ENCODE data around the gene CLC. TPM values are rescaled to one million over a fixed set of nuclear protein-coding genes. Genes with fewer than 3 reads are reported as not detected.
A peak's percentile ranks its signal among the peaks of the same experiment; 100 is the strongest.
"Not testable (repeated sequence)": the region's sequence is repeated elsewhere in the genome, so short reads cannot be mapped to it uniquely, and the experiment has no call there.

Gene CLC
- total RNA-seq, 2 experiments from 2014 or later, result not detected

DNA sequence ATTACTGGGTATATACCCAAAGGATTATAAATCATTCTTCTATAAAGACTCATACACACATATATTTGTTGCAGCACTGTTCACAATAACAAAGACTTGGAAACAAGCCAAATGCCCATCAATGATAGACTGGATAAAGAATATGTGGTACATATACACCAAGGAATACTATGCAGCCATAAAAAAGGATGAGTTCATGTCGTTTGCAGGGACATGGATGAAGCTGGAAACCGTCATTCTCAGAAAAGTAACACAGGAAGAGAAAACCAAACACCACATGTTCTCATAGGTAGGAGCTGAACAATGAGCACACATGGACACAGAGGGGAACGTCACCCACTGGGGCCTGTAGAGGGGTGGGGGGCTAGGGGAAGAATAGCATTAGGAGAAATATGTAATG, 17.7 kb downstream of the CLC start:
- POLR2A ChIA-PET; H3K4me3 Mint-ChIP-seq; H3K9me3 Mint-ChIP-seq; DNase-seq; H3K27ac Mint-ChIP-seq; H3K4me1 Mint-ChIP-seq; H3K36me3 Mint-ChIP-seq (ENCODE audit: low read depth): not testable (repeated sequence)
- H3K27me3 Mint-ChIP-seq, result peaks cover 52% of the 10 kb centered on the region
- CTCF ChIA-PET, result interaction anchor here (0.8 kb wide), 1 partner anchor 18 kb away, joined by 3 read pairs; no protein-coding TSS in a partner anchor

DNA sequence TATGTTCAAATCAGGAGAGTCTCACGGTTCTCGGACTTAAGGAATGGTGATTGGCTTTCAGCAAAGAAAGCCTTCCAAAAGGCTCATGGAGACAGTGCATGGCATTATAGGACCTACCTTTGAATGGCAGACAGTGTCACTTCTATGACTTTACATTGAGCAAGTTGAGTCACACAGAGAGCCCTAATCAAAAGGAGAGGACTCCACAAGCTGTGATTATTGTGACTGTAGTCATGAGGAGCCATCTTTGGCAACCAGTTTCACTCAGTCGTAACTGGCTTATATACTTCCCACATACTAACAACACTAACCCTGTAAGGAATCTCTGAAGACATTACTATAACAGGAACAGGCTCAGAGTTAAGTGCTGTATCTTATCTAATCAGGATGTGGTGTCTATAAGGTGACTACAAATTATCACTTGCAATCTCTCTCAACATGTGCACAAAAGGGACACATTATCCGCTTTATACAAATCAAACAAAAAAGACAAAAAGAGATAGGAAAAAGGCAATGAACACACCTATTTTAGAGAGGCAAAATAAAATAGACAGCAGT, 27.4 kb downstream of the CLC start:
- Mint-ChIP-seq H3K4me1 (peaks cover 22% of the 10 kb centered on the region), H3K27ac (no peak overlapping the region), H3K9me3 (peaks cover 21% of the 10 kb centered on the region), H3K4me3 (no peak overlapping the region), H3K36me3 (ENCODE audit: low read depth) (peaks cover 7% of the 10 kb centered on the region), H3K27me3 (peaks cover 3% of the 10 kb centered on the region)
- CTCF ChIA-PET, result no interaction called here
- POLR2A ChIA-PET, result no interaction called here
- DNase-seq, result no peak

DNA sequence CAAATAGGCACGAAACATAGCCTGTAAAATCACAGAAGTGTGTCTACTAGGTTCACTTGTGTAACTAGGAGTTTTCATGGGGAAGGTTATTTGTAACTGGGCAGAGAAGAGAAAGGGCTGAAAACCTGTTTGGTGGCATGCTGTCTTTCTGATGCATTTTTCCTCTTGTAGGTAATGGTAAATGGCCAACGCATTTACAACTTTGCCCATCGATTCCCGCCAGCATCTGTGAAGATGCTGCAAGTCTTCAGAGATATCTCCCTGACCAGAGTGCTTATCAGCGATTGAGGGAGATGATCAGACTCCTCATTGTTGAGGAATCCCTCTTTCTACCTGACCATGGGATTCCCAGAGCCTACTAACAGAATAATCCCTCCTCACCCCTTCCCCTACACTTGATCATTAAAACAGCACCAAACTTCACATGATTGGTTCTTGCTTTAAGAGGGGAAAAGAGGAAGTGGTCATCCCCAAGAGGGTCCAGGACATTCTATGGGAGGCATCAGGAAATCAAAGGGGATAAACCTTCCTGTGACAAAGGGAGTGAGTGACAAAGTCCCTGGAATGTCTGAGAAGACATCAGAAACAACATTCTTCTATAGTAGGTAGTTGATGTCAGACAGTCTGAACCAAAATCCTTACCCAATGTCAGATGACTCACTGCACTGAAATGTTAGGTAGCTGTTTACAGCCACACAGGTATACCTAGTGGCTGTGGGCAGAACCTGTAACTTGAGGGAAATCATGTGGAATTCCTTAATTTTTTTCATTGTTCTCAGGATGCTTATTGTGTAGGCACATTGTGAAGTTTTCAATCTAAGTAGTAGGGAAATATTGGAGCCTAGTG, 28.6 kb downstream of the CLC start:
- Mint-ChIP-seq H3K9me3 (peaks cover 23% of the 10 kb centered on the region), H3K27ac (no peak overlapping the region), H3K4me1 (peaks cover 34% of the 10 kb centered on the region), H3K36me3 (ENCODE audit: low read depth) (peaks cover 5% of the 10 kb centered on the region), H3K4me3 (no peak overlapping the region), H3K27me3 (no peaks in the 10 kb centered on the region)
- POLR2A ChIA-PET, result no interaction called here
- no peak for DNase-seq
- CTCF ChIA-PET, result no interaction called here

DNA sequence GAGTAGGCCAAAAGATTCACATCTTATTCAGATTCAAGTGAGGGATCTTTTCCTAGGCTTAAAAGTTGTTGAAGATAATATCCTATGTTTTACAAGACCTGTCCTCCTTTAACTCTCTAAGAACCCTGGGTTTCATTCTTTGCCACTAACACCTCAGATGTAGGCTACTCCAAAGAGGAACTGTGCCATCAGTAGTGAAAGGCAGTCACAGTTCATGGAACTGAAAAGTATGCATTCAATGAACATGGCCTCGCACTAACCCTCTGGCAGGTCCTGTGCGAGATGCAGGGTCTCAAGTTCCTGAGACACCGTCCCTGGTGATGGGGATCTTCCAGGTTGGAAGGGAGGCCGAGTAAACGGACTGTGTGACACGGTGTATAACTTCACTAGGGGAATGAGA, 29.2 kb downstream of the CLC start:
- DNase-seq, result no peak
- CTCF ChIA-PET, result no interaction called here
- H3K9me3 Mint-ChIP-seq, result peaks cover 23% of the 10 kb centered on the region
- no peaks in the 10 kb centered on the region for H3K27me3 Mint-ChIP-seq
- no peak overlapping the region for H3K4me3 Mint-ChIP-seq
- H3K27ac Mint-ChIP-seq, result no peak overlapping the region
- H3K4me1 Mint-ChIP-seq, result peaks cover 37% of the 10 kb centered on the region
- peaks cover 5% of the 10 kb centered on the region for H3K36me3 Mint-ChIP-seq (ENCODE audit: low read depth)
- POLR2A ChIA-PET, result no interaction called here

DNA sequence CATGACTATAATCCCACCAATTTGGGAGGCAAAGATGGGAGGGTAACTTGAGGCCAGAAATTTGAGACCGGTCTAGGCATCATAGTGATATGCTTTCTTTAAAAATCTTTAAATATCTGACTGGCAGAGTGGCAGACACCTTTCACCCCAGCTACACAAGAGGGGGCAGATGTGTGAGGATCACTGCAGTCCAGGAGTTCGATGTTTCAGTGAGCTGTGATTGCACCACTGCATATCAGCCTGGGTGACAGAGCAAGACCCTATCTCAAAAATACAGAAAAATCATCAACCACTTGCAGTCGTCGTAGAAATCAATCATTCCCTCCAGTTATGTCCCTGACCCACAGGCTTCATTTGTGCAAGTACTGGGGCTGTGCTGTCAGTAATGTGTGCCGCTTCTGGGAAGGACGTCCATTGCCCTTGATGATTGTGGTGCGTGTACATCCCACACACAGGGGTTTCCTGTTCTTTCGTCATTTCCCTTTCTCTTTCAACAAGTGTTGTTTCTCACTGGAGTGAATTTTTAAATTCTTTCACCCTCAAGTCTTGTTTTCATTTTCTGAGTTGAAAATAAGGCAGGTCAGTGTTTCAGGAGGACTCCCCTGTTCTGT, 32.1 kb downstream of the CLC start:
- peaks cover 9% of the 10 kb centered on the region for H3K27me3 Mint-ChIP-seq
- peak; percentile 13 for DNase-seq
- POLR2A ChIA-PET, result no interaction called here

DNA sequence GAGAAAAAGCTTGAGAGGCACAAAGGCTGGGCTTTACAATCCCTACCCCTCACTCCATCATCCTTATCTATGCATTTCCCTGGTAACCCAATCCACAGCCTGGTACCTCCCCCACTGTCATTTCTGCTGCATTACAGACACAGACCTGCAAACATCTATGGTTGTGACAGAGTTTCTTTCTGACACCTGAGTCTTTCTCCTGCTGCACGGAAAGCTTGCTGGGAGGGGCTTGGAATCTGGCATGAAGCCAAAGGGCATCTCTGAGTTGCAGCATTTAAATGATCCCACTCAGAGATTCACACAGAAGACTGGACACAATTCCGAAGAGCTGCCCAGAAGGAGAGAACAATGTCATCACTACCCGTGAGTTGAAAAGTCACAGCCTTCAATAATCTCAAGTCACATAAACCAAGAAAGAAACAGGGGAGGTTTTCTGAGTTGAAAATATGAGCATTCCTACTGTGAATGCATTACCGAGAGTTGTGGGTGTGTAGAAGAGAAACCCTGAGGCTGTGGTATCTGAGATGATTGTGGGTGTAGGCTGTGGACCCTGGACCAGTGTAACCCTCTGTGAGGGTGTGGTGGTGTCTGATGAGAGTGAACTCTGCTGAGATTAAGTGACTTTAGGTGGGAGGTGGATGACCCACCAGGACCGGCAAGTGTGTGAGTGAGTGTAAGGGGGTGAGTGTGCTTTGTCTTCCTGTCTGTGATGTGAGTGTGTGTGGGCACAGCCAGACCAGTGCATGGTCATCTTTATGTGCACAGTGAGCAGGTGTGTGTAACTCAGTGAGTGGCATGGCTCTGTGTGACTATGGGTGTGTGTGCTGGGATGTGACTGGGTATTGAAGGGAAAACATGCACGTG, 33.4 kb downstream of the CLC start, which contains the start of gene LGALS14:
LGALS14 (plus strand) TSS at position 301 of the 864 bp plus-strand sequence; CDS start at position 349, 48 bp downstream.
- no peak for DNase-seq
- peaks cover 23% of the 10 kb centered on the region for H3K9me3 Mint-ChIP-seq
- peak within 1 kb of the TSS; percentile 73 for H3K27ac Mint-ChIP-seq
- H3K36me3 Mint-ChIP-seq (ENCODE audit: low read depth), result peaks cover 5% of the 10 kb centered on the region
- POLR2A ChIA-PET, result no interaction called here
- H3K4me1 Mint-ChIP-seq, result peaks cover 29% of the 10 kb centered on the region
- H3K27me3 Mint-ChIP-seq, result peaks cover 17% of the 10 kb centered on the region
- CTCF ChIA-PET, result interaction anchor here (2.7 kb wide), 1 partner anchor 12 kb away, joined by 6 read pairs; no protein-coding TSS in a partner anchor
- no peak within 1 kb of the TSS for H3K4me3 Mint-ChIP-seq

More for the DNA sequence above, 32.1 kb downstream of the CLC start:
- Mint-ChIP-seq H3K4me3 (no peak overlapping the region), H3K36me3 (ENCODE audit: low read depth) (peaks cover 5% of the 10 kb centered on the region), H3K9me3 (peaks cover 23% of the 10 kb centered on the region), H3K27ac (peak overlapping the region; percentile 84), H3K4me1 (peaks cover 37% of the 10 kb centered on the region)
- CTCF ChIA-PET, result interaction anchor here (0.6 kb wide), 1 partner anchor 16 kb away, joined by 3 read pairs; no protein-coding TSS in a partner anchor

DNA sequence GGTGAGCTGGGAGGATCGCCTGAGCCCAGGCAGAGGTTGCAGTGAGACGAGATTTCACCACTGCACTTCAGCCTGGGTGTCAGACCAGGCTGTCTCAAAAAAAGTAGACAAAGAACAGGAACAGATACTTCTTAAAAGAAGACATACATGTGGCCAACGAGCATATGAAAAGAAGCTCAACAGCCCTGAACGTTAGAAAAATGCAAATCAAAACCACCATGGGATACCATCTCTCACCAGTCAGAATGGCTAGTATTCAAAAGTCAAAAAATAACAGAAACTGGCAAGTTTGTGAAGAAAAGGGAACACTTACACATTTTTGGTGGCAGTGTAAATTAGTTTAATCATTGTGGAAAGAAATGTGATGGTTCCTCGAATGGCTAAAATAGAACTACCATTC, 36.5 kb downstream of the CLC start:
- H3K4me1 Mint-ChIP-seq, result peaks cover 23% of the 10 kb centered on the region
- peaks cover 5% of the 10 kb centered on the region for H3K36me3 Mint-ChIP-seq (ENCODE audit: low read depth)
- no peak for DNase-seq
- no peak overlapping the region for H3K27ac Mint-ChIP-seq
- ChIA-PET CTCF (interaction anchor here (0.6 to 0.9 kb wide), 2 partner anchors 25 to 91 kb away, joined by 3 to 4 read pairs; no protein-coding TSS in a partner anchor), POLR2A (no interaction called here)
- H3K27me3 Mint-ChIP-seq, result peaks cover 29% of the 10 kb centered on the region
- no peak overlapping the region for H3K4me3 Mint-ChIP-seq
- peaks cover 11% of the 10 kb centered on the region for H3K9me3 Mint-ChIP-seq

DNA sequence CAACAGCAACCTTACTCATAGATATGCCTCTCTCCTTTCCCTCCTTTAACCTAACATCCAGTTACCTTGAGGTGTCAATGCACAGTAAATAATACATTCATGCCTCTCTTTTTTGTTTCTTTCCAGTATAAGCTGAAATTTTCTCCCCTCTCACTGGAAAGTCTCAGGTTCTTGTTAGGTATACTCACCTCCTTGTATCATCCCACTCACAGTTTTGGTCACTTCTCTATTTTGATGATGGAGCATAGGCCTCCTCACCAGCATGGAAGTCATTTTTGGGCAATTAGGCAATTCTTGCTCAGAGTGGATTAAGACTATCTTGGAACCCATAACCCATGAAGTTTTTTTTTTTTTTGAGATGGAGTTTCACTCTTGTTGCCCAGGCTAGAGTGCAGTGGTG, 39.3 kb downstream of the CLC start:
- Mint-ChIP-seq H3K4me1 (no peaks in the 10 kb centered on the region), H3K4me3 (no peak overlapping the region), H3K36me3 (ENCODE audit: low read depth) (no peaks in the 10 kb centered on the region), H3K9me3 (no peaks in the 10 kb centered on the region), H3K27me3 (peaks cover 36% of the 10 kb centered on the region), H3K27ac (no peak overlapping the region)
- DNase-seq, result no peak
- POLR2A ChIA-PET, result no interaction called here
- CTCF ChIA-PET, result no interaction called here

DNA sequence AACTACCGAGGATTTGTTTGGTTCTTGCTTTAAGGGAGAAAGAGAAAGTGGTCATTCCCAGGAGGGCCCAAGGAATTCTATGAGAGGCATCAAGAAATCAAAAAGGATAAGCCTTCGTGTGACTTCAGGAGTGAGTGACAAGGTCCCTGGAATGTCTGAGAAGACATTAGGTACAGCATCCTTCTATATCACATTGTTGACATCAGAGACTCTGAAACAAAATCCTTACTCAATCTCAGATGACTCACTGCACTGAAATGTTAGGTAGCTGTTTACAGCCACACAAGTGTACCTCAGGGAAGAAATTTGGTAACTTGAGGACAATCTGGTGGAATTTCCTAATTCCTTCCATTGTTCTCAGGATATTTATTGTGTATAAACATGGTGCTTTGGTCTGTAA, 41.4 kb downstream of the CLC start:
- H3K9me3 Mint-ChIP-seq, result no peaks in the 10 kb centered on the region
- no peak for DNase-seq
- POLR2A ChIA-PET, result no interaction called here
- peaks cover 32% of the 10 kb centered on the region for H3K27me3 Mint-ChIP-seq
- H3K4me3 Mint-ChIP-seq, result no peak overlapping the region
- no peak overlapping the region for H3K27ac Mint-ChIP-seq
- no peaks in the 10 kb centered on the region for H3K36me3 Mint-ChIP-seq (ENCODE audit: low read depth)
- H3K4me1 Mint-ChIP-seq, result no peaks in the 10 kb centered on the region
- CTCF ChIA-PET, result no interaction called here

DNA sequence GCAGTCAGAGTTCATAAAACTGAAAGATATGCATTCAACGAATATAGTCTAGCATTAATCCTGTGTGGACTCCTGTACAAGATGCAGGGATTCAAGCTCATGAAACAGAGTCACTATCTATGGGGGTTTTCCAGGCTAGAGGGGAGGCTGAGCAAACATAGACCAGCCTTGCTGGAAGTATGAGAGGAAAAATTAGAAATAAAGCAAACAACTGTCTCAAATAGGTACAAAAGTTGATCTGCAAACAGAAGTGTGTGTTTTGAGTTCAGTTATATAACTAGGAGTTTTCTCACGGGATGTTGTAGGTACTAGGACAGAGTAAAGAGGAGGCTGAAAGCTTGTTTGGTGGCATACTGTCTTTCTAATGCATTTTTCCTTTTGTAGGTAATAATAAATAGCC, 42.1 kb downstream of the CLC start:
- Mint-ChIP-seq H3K36me3 (ENCODE audit: low read depth) (no peaks in the 10 kb centered on the region), H3K9me3 (no peaks in the 10 kb centered on the region), H3K4me1 (no peaks in the 10 kb centered on the region), H3K27me3 (peaks cover 30% of the 10 kb centered on the region), H3K27ac (no peak overlapping the region), H3K4me3 (no peak overlapping the region)
- no peak for DNase-seq
- ChIA-PET POLR2A (no interaction called here), CTCF (no interaction called here)

DNA sequence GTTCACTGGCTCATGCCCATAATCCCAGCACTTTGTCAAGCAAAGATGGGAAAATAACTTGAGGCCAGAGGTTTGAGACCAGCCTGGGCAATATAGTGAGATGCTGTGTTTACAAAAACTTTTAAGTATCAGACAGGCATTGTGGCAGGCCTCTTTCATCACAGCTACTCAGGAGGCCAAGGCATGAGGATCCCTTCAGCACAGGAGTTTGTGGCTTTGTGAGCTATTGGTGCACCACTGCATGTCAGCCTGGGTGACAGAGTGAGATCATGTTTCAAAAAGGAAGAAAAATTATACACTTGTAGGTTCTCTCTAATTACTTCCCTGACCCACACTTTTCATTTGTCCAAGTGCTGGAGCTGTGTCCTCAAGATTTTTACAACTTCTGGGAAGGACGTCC, 45.0 kb downstream of the CLC start:
- POLR2A ChIA-PET, result no interaction called here
- Mint-ChIP-seq H3K36me3 (ENCODE audit: low read depth) (no peaks in the 10 kb centered on the region), H3K4me3 (no peak overlapping the region), H3K9me3 (no peaks in the 10 kb centered on the region), H3K27me3 (peaks cover 23% of the 10 kb centered on the region), H3K27ac (no peak overlapping the region), H3K4me1 (no peaks in the 10 kb centered on the region)
- DNase-seq, result no peak
- CTCF ChIA-PET, result interaction anchor here (1.2 kb wide), 1 partner anchor 11 kb away, joined by 6 read pairs; the partner anchor contains the start of gene LGALS14

DNA sequence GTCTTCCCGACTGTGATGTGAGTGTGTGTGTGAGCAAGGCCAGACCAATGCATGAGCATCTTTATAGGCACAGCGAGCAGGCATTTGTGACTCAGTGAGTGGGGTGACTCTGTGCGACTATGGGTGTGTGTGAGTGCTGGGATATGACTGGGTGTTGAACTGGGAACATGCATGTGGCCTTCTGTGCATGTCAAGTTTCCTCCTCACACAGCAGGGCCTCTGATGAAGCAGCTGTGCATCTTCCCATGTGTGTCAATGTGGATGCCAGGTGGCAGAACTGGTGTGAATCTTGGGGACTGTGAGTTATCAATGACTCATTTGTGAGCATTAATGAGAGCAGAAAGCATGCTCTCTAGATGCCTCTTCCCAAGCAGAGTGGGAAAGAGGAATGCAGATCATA, 45.7 kb downstream of the CLC start:
- CTCF ChIA-PET, result interaction anchor here (1.2 kb wide), 1 partner anchor 11 kb away, joined by 6 read pairs; the partner anchor contains the start of gene LGALS14
- no peak for DNase-seq
- H3K4me3 Mint-ChIP-seq, result no peak overlapping the region
- no peaks in the 10 kb centered on the region for H3K9me3 Mint-ChIP-seq
- POLR2A ChIA-PET, result no interaction called here
- no peaks in the 10 kb centered on the region for H3K36me3 Mint-ChIP-seq (ENCODE audit: low read depth)
- no peaks in the 10 kb centered on the region for H3K4me1 Mint-ChIP-seq
- H3K27me3 Mint-ChIP-seq, result peaks cover 23% of the 10 kb centered on the region
- no peak overlapping the region for H3K27ac Mint-ChIP-seq
